Glutamatergic neuron (in vitro differentiated cells): Measurements from ENCODE around the gene ITGA2. TPM values are rescaled to one million over a fixed set of nuclear protein-coding genes. Genes with fewer than 3 reads are reported as not detected.

ENCODE experiments used
- DNase-seq: peaks from one replicate; pipeline ENCODE4 v3.0.0; 2022
- H3K27ac Mint-ChIP-seq: one replicate; pipeline ENCODE4 v1.8.0; 2020; ENCODE audit warnings: mild to moderate bottlenecking, mixed read lengths, inconsistent platforms; ENCODE audit not compliant: unreplicated experiment
- H3K27me3 Mint-ChIP-seq: one replicate; pipeline ENCODE4 v1.8.0; 2020; ENCODE audit warnings: mild to moderate bottlenecking, moderate library complexity, mixed read lengths, inconsistent platforms; ENCODE audit not compliant: unreplicated experiment
- H3K36me3 Mint-ChIP-seq: one replicate; pipeline ENCODE4 v1.8.0; 2020; ENCODE audit warnings: mild to moderate bottlenecking, mixed read lengths, inconsistent platforms; ENCODE audit not compliant: unreplicated experiment
- H3K4me1 Mint-ChIP-seq: one replicate; pipeline ENCODE4 v1.8.0; 2020; ENCODE audit warnings: mild to moderate bottlenecking, low read depth, mixed read lengths, inconsistent platforms; ENCODE audit not compliant: unreplicated experiment
- H3K4me3 Mint-ChIP-seq: one replicate; pipeline ENCODE4 v1.8.0; 2020; ENCODE audit warnings: mild to moderate bottlenecking, mixed read lengths, inconsistent platforms; ENCODE audit not compliant: unreplicated experiment
- H3K9me3 Mint-ChIP-seq: one replicate; pipeline ENCODE4 v1.8.0; 2020; ENCODE audit warnings: mild to moderate bottlenecking, moderate library complexity, mixed read lengths, inconsistent platforms; ENCODE audit not compliant: unreplicated experiment
- CTCF ChIP-seq: fragments of 200-600 bp; sonication (generic); IDR thresholded peaks from one replicate; pipeline ENCODE4 v1.5.0; 2021; ENCODE audit not compliant: partially characterized antibody, unreplicated experiment
- total RNA-seq: library from RNA; stranded (reverse); fragmentation: NEBNext Ultra II Directional; extraction: Animal tissue kit (Norgen Biotek cat#: 25700); gene quantifications from one replicate; pipeline ENCODE4 v1.2.1, GENCODE V29; 2021; ENCODE audit not compliant: unreplicated experiment

Gene ITGA2
- total RNA-seq, 1 donor from 2014 or later: not detected

- no peak overlapping the region for H3K4me3 Mint-ChIP-seq
- no peaks in the 10 kb centered on the region for H3K9me3 Mint-ChIP-seq
- H3K4me1 Mint-ChIP-seq: no peaks in the 10 kb centered on the region
- no peaks in the 10 kb centered on the region for H3K36me3 Mint-ChIP-seq
- TF ChIP-seq CTCF: no peak
- H3K27me3 Mint-ChIP-seq: no peaks in the 10 kb centered on the region
- no peak overlapping the region for H3K27ac Mint-ChIP-seq
- DNase-seq: no peak
These were observed 13.3 kb downstream of the ITGA2 start for GRCh38 chr5:53002491-53002890.

- TF ChIP-seq CTCF: no peak
- Mint-ChIP-seq H3K36me3 (no peaks in the 10 kb centered on the region), H3K4me3 (no peak overlapping the region), H3K9me3 (no peaks in the 10 kb centered on the region), H3K27me3 (no peaks in the 10 kb centered on the region), H3K4me1 (no peaks in the 10 kb centered on the region), H3K27ac (no peak overlapping the region)
- no peak for DNase-seq
These were observed 14.0 kb downstream of the ITGA2 start for GRCh38 chr5:53003144-53003543.

GRCh38 chr5:53006911-53007890 lies 18.0 kb downstream of the ITGA2 start:
- H3K9me3 Mint-ChIP-seq: no peaks in the 10 kb centered on the region
- no peaks in the 10 kb centered on the region for H3K27me3 Mint-ChIP-seq
- TF ChIP-seq CTCF: no peak
- no peak overlapping the region for H3K27ac Mint-ChIP-seq
- no peaks in the 10 kb centered on the region for H3K36me3 Mint-ChIP-seq
- H3K4me1 Mint-ChIP-seq: no peaks in the 10 kb centered on the region
- no peak overlapping the region for H3K4me3 Mint-ChIP-seq
- DNase-seq: no peak

GRCh38 chr5:53008751-53009150 lies 19.6 kb downstream of the ITGA2 start:
- H3K27ac Mint-ChIP-seq: no peak overlapping the region
- H3K4me1 Mint-ChIP-seq: no peaks in the 10 kb centered on the region
- no peaks in the 10 kb centered on the region for H3K27me3 Mint-ChIP-seq
- no peak overlapping the region for H3K4me3 Mint-ChIP-seq
- DNase-seq: no peak
- H3K36me3 Mint-ChIP-seq: no peaks in the 10 kb centered on the region
- TF ChIP-seq CTCF: no peak
- H3K9me3 Mint-ChIP-seq: no peaks in the 10 kb centered on the region

- DNase-seq: no peak
- H3K27ac Mint-ChIP-seq: no peak overlapping the region
- no peak for TF ChIP-seq CTCF
These were observed 20.7 kb downstream of the ITGA2 start for GRCh38 chr5:53009816-53010215.

More at GRCh38 chr5:53009816-53010215, 20.7 kb downstream of the ITGA2 start:
- H3K4me1 Mint-ChIP-seq: no peaks in the 10 kb centered on the region
- no peaks in the 10 kb centered on the region for H3K36me3 Mint-ChIP-seq
- H3K27me3 Mint-ChIP-seq: no peaks in the 10 kb centered on the region
- no peaks in the 10 kb centered on the region for H3K9me3 Mint-ChIP-seq
- H3K4me3 Mint-ChIP-seq: no peak overlapping the region
